Measurements from ENCODE around the gene GBX2.

GBX2 gene

DNA sequence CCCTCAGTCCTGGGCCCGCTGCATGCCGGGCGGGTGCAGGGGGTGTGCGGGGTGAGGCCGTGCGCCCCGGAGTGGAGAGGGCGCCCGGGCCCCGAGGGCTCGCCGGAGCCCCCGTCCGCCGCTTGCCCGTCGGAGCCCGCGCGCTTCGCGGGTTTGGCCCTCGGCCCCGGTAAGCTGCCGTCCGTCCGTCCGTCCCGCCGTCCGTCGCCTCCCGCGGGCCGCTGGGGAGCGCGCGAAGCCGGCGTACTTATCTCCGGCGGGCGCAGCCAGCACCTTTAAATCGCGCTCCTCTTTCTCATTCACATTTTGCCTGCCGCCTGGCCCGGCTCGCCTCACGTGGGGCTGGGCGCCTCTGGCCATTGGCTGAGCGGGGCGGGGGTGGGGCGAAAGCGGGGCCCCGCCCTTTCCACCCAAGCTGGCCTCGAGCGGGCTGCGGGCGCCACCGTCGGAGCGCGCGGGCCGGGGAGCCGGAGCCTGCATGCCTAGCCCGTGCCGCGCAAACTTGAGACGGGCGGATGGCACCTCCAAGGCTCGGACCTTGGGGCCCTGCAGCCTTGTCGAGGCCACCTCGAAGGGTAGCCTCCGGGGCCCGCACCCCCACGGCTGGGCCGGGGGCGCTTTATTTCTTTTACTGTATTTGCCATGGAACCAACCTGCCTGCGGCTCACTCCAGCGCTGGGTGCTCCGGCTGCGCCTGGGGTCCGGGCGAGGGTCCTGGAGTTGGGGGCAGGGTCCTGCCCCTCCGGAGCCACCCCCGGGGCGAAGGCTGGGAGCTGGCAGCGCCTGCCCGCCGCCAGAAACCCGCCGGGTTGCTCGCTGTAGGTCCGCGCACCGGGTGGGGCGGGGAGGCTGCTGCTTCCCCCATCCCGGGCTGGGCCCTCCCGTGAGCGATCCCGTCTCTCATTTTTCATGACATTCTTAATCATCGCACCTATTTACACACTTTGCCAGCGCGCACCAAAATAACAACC is at the start of gene GBX2:
GBX2 (minus strand) TSS at position 277 of the 971 bp plus-strand sequence. CDS start 415 bp downstream, outside the sequence.
- DNase-seq = peak; percentile 83

DNA sequence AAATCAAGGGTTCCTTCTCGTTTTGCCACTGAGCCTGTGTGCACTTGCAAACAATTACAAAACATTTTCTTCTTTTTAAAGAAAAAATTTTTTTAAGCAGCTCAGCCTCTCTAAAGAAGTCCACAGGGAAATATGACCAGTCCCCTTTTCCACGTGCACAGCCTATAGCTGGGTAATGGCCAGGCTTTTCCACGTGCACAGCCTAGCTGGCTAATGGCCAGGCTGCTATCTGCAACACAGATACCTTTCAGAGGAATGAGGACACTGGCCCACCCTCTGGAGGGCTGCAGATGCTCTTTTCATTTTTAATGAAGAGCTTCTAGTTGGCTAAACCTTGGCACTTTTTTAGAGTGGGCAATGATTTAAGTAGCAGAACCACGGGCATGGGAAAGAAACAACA is 49.7 kb upstream of the GBX2 start:
- no peak for DNase-seq

DNA sequence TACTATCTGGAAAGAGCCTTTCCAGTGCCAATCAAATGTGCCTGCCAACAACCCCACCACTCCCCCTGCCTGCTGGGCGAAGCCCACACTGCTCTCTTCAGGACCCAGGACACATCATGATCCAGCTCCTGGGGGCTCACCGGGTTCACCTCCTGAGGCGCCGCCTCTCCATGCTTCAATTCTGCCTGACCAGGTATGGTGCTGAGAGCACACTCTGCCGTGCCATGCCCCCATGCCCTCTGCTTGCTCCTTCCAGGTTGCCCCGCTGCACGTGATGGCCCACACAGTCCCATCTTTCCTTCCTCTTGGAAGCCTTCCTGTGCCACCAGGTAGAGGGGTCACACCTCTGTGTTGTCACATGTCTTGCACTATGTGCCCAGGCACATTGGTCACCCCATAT is 48.5 kb upstream of the GBX2 start:
- DNase-seq = no peak

DNA sequence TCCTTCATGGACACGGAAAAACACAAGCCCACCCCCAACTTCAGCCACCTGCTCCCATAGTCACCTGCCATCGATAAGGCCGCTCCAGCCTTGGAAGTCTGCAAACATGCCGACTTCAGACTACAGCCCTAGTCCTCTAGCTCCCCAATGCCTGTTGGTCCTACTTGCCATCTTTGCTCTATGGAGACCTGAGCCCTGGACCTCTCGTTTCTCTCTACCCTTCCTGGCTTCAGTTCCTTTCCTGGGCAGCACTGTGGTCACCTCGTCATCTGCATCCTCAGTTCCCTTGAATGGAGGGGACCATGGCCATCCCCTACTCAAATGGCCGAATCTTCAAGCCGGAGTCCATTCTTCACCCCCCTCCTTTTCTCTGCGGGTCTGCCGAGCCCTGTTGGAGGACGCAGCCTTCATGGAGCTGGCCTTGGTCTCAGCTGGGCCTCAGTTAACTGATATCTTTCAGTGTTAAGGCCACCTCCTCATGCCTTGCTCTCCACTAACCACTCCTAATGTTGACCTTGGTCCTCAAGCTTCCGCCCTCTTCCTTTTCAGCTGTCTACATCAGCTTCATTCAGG is 47.7 kb upstream of the GBX2 start:
- DNase-seq = peak; percentile 94

DNA sequence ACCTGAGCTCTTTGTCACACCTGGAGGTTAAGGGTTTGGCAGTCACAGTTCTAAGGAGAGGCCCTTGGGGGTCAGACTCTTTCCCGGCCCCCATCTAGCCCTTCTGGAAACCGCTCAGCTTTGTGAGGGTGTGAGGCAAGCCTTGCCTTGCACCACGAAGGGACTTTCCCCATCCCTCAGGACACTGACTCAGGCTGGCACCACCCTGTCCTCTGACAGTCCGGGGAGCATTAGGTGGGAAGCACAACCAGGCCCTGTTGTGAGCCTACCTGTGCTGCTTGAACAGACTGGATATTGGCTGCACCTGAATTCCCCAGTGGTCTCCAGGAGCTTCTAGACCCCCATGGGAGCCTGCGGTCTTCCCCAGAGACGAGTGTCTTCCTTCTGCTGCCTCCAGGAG is 47.0 kb upstream of the GBX2 start:
- no peak for DNase-seq

DNA sequence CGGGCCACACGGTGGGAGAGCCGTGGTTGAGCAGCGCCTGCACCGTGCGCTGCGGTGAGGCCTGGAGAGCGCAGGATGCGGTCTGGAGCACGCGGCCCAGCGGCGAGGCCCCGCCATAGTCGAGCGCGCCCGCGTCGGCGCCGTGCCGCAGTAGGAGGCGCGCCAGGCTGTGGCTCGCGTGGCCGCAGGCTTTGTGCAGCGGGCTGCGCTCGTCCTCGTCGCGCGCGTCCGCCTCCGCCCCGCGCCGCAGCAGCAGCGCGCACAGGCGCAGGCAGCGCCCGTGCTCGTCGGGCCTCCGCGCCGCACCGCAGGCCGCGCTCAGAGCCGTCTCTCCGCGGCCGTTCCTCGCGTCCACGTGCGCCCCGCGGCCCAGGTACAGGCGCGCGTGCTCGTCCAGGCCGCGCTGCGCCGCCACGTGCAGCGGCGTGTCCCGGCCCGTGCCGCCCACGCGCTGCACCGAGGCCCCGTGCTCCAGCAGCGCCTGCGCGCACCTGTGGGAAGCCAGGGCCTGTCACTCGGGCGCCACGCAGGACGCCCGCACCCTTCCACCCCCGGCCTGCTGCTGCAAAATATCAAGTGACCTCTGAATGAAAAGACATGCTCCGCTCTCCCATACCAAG is 46.3 kb upstream of the GBX2 start:
- DNase-seq = no peak

DNA sequence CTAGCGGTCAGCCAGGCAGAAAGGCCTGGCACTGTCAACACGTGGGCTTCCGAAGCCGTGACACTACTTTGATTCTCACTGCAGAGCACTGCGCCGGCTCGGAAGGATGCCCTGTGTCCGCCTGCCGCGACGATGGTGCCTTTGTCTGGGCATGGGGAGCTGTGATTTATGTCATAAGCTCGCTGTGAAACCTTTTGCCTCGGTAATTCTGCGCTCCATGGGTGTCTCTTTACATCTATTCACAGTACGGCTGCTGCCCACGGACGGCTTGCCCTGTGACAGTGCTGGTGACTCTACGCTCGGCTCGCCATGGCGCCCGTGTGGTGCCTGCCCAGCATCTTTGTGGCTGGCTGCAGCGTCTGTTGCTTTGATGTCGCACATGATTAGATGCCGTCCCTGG is 43.1 kb upstream of the GBX2 start:
- DNase-seq = no peak

DNA sequence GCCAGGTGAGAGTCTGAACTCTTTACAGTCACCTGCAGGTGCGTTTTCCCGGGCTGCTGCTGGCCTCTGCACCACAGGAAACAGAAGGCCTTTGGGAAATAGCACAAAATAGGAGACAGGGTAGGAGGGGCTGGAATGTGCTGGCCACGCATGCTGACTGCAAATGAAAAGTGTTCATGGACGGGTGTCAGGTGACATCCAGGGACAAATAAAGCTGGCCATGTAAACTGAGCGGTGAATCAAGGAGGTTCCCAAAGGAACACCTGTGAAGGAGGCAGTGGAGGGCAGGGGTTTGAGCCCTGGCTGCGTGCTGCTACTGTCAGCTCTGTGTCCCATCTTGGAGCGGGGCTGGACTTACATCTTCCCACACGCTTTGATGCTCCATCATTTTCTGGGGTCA is 42.4 kb upstream of the GBX2 start:
- peak; percentile 90 for DNase-seq

DNA sequence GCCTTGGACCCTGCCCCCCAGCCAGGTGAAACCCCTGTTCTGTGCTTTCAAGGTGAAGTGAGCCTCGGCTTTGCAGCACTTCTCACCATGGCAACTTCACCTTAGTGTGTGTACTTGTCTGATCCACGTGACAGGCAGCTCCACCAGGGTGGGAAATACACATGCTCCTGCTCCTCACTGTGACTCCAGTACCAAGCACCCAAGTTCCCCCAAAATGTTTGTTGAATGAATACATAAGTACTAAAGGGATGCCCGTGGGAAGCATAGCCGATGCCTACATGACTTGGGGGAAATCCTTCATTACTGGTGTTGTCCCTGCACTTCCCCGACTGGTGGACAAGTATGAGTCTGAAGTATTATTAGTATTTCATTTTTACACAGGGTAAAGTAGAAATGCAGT is 41.8 kb upstream of the GBX2 start:
- DNase-seq = peak; percentile 62

DNA sequence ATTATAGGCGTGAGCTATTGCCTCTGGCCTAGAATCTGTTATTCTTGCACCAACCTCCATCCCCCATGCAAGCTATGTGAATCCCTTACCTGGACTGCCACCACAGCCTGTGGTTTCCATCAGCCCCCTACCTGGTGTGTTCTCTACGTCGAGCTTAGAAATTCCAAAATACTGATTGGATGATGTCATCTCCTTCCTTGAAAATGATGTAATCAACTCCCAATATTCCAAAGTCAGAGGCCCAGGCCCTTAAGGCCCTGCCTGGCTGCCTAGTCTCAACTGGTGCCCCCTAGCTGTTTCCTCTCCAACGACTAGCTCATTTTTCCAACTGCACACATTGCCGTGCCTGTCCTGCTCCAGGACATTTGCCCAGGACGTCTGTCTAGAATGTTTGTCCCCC is 41.3 kb upstream of the GBX2 start:
- peak; percentile 22 for DNase-seq

DNA sequence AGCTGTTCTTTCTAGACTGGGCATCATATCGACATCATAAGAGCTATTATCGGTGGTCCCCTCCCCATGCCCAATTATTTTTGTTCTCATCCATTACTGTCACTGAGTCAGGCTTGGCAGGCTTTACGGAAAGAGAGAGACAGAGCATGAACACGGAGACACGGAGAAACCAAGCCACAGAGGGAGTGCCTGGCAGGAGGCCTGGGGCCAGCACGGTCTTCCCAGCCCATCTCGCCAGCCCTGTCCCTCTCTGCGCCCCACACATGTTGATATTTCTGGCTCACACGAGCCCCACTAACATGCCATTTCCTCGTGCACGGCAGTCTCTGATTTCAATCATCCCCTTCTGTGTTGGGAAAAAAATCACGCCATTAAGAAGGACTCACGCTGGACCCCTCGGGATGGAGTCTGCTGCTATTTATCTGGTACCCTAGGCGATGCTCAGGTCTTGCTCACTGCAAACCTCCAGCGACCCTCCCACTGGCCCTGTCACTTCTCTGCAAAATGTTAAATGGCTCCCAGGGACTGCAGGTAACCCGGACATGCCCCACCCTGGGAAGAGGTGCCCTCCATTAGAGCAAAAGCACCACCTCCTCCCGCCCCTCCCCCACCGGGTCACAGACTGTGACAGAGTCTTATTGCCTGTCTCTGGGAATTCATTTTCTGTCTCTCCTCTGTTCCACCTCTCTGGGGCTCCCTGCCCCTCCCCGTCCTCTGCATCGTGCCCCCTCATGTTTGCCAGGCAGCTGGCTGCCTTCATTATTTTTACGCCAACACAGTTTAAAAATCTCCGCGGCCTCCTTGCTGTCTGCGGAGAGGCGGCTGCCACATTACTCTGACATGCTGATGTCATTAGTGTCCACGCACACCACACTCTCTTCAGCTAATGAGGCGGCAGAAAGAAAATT is 40.1 kb upstream of the GBX2 start:
- DNase-seq = no peak

DNA sequence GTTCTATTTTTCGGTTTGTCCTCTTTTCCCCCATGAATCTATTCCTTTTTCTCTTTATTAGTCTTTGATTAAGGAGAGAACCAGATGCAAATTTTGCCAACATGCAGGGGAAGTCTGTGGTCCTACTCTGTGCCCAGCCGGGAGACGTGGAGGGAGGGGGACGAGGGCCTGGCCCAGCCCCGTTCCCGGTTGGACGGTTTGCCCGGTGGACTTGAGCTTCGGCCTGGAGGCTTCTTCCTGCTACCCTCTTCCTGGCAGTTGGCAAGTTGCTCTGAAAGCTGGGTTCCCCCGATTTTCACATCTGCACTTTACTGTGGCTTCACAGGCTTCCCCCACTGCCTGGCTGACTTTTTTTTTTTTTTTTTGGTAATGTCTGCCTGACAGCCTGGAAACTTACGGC is 39.3 kb upstream of the GBX2 start:
- no peak for DNase-seq

DNA sequence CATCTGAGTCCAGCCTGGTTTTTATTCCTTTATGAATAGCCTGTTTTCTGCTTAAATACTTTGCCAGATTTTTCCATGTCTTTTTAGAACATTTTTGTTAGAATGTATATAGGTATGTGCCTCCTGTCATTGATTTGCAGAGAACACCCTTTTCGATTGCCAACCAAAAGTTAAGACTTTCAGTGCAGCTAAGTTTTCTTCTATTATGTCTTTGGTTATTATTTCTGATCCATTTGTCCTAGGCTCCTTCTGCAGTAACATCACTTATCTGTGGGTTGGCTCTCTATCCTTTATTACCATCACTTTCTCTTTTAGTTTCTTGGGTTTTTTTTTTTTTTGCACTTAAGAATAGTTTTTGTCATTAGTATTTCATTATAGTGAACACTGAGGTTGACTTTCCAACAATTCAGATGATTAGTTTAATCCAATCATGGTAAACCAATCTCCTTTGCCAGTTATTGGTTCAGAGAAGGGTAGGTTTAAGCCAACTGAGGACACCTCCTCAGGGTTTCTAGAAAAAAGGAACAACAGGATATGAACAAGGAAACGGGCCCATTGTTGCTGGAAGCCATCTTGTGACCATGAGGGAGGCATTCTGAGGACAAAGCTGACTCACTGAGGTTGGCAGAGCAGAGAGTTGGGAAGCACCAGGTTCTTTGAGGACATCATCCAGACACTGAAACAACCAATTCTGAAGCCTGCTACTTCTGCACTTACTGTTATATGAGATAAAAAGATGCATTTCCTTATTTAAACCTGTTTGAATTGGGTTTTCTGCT is 37.9 kb upstream of the GBX2 start:
- no peak for DNase-seq

DNA sequence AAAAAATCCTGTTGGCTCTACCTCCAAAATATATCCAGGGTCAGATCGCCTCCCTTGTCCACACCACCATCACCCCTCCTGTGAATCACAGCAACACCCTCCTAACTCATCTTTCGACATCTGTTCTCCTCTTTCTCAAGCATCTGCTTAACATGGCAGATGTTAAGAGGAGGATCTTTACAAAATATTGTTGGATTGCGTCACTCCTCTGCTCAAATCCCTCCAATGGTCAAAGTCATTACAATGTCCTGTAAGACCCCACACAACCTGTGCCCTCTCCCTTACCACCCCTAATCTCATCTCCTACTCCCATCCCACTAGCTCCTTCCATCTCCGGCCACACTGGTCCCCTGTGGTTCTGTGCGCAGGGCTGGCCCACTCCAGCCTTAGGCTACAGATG is 36.8 kb upstream of the GBX2 start:
- no peak for DNase-seq

DNA sequence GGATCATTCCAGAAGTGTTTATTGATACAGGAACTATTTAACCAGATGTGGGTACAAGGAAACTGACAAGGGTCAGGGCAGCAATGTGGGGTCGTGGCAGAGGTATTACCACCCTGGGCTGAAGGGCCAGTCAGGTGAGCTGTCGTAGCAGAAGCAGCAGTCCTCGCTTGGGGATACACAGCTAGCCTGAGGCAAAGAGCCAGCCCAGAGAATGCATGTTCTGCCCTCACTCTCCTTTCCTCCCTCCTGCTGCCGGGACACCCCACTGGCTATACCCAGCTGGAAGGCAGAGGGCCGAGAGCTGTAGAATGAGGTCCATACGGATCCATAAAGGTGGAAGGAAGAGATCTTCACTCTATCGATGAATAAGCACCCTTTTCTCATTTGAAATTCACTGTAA is 32.2 kb upstream of the GBX2 start:
- no peak for DNase-seq

DNA sequence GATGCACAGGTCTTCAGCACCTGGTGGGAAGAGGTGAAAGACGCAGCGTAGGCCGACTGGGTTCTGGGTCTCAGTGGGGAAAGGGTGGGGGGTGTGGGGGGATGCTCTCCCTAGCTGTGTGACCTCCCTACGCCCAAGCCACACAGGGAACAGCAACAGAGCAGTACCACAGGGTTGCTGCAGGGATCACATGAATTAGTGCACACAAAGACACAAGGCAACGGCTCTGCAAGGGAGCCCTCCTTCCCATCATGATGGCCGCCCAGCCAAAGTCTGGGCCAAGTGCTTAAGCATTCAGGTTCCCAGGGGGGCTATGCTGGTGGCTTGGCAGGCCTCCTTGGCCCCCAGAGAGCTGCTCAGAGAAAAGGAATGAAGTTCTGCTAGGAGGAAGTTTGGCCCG is 28.2 kb upstream of the GBX2 start:
- no peak for DNase-seq

DNA sequence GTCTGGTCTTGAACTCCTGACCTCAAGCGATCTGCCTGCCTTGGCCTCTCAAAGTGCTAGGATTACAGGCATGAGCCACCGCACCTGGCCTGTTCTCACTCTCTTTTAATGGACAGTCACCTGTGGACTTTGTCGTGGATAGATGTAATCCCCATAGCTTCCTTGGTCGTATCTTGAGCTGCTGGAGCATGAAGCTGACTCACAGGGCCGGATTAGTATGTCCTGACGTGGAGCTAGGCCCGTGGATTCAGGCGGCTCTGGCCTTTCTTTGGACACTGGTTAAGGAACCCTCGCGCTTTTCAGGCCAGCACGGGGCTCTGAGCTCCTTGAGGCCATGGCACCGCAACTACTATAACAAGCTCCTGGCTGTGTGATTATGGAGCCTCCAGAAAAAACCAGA is 27.5 kb upstream of the GBX2 start:
- DNase-seq = no peak

DNA sequence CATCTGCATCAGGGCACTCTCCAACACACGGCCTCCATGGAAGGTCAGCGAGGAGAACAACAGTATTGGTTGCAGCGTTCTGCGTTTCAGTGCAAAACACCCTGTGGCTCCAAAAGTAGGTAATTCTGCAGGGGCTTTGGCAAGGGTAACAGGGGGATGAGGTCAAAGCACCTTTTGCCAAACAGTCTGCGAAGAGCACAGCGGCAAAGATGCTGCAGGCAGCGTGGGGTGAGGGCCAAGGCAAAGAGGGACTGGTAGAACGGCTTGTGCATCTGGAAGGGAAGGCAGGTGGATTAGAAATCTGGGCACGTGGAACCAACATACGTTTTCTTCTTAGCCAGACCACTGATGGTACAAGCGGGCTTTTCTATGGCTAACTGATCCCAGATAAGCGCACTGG is 26.6 kb upstream of the GBX2 start:
- DNase-seq = no peak

DNA sequence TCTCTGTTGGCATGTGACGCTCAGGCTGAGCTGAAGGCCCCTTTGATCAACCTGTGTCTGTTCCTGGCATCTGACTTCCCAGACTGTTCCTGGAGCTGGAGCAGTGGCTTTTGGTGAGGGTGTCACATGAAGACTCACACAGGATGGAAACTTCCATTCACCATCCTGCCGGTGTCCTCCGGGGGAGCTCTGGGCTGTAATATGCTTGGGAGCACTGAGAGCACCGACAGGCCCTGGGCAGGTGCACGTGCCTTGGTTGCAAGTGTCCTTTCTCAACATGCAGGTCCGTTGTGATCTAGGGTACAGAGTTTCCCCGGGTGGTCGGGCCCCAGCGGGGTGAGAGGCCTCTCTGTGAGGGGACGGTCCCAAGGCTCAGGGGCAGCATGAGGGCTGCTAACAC is 24.8 kb upstream of the GBX2 start:
- DNase-seq = no peak

DNA sequence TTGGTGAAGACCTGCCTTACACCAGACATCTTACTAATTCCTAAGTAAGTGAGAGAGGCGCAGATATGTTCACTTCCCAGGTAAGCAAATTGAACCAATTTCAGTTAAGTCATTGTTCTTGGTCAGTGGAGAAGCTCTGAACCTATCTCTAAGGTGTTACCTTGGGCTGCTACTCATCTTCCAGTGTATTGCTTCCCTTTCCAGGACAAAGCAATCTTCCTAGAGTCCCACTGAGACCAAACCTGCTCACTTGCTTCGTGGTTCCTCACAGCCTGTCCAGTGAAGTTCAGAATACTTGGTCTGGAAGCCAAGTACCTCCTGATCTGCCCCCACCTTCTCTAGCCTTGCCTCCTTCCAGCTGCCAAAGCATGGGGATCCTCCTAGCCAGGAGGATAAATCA is 22.5 kb upstream of the GBX2 start:
- no peak for DNase-seq

DNA sequence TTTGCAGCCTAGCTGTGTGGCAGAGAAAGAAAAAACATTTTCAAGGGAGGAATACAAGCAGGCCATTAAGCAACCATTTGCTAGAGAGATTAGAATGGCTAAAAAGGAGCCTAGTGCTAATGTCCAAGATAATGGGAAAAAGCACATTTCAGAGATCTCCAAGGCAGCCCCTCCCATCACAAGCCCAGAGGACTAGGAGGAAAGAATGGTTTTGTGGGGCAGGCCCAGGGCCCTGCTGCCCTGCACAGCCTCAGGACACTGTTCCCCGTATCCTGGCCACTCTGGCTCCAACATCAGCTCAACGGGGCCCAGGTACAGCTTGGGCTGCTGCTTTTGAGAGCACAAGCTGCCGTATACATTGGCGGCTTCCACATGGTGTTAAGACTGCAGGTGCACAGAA is 16.5 kb upstream of the GBX2 start:
- DNase-seq = no peak

DNA sequence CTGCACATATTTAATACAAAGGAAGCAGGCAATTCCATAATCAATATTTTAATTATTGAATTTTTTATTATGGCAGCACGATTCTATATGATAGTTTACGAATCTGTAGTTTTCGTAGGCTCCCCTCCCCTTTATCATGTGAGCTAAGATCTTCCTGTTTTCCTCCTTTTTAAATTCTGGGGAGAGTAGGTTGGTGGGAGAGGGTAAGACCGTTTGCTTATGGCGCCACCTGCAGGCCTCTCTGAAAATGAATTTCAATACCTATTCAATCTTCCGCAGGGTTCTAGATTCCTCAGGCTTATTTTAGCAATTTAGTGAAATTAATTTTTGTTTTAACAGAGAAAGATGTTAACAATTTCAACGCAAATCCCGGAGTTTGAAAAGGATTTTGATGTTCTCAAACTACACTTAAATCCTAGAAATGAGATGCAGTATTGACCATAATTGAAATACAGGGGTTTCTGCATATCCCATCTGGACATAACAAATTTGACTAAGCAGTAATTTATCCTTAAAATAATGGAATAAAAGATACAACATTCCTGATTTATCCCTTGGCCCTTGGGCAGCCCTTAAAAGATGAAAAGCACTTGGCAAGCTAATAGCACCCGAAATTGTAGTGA is 12.8 kb upstream of the GBX2 start:
- DNase-seq = peak; percentile 39
